Uterus (tissue), 2 donors: ENCODE measurements around the gene FOXN4.

Experiments
- CTCF ChIP-seq, 4 experiments: fragments of 200-600 bp in 2 of 4; fragments of 450-650 bp in 2 of 4; sonication (generic) in 2 of 4; IDR thresholded peaks; one replicate each; pipeline ENCODE4 v1.5.1; 2016 to 2019; ENCODE audit warnings: antibody characterized with exemption in 4 of 4, mild to moderate bottlenecking in 2 of 4, moderate library complexity in 1 of 4
- POLR2A ChIP-seq, 2 donors: fragments of 450-650 bp; IDR thresholded peaks; one replicate each; pipeline ENCODE4 v1.6.1; 2016; ENCODE audit warnings: antibody characterized with exemption in 2 of 2, mild to moderate bottlenecking in 1 of 2, moderate library complexity in 1 of 2

GRCh38 chr12:109244073-109244472 lies 65.0 kb downstream of the FOXN4 start:
- no peak for TF ChIP-seq CTCF (IDR thresholded peaks at IDR 0.05)
- no peak for TF ChIP-seq POLR2A (IDR thresholded peaks at IDR 0.05)
